DMS 273 (cell line): Measurements from ENCODE around the gene ANAPC2.

Source experiments
- DNase-seq: peaks from one replicate; lab custom pipeline; 2025; ENCODE audit not compliant: unreplicated experiment; lab: John Stamatoyannopoulos, UW

Gene ANAPC2

GRCh38 chr9:137215196-137215986, 27.0 kb upstream of the ANAPC2 start:
- no peak for DNase-seq

- DNase-seq, result no peak
Measured at GRCh38 chr9:137214620-137215019, 26.3 kb upstream of the ANAPC2 start.

- DNase-seq, result no peak
Measured at GRCh38 chr9:137213160-137214060, 25.1 kb upstream of the ANAPC2 start.

GRCh38 chr9:137212520-137212919, 24.2 kb upstream of the ANAPC2 start:
- peak; percentile 40 for DNase-seq

GRCh38 chr9:137211532-137211931, 23.2 kb upstream of the ANAPC2 start:
- no peak for DNase-seq

- DNase-seq, result no peak
Measured at GRCh38 chr9:137206602-137207001, 18.2 kb upstream of the ANAPC2 start.

- DNase-seq, result peak; percentile 95
Measured at GRCh38 chr9:137205126-137206069, 17.0 kb upstream of the ANAPC2 start, which contains the start of the genes NDOR1 and TMEM203. Gene NDOR1 (plus strand): TSS chr9:137205700. CDS start chr9:137205778, 78 bp downstream. Gene TMEM203 (minus strand): TSS chr9:137205648. CDS start chr9:137205414, 234 bp downstream.

- no peak for DNase-seq
Measured at GRCh38 chr9:137204731-137205125, 16.4 kb upstream of the ANAPC2 start.

- DNase-seq, result no peak
Measured at GRCh38 chr9:137202966-137203365, 14.6 kb upstream of the ANAPC2 start.

GRCh38 chr9:137201205-137201868, 13.0 kb upstream of the ANAPC2 start:
- no peak for DNase-seq

- peak; percentile 99 for DNase-seq
Measured at GRCh38 chr9:137200311-137201204, 12.2 kb upstream of the ANAPC2 start, which contains the start of gene TPRN. Gene TPRN (minus strand): TSS chr9:137200741. CDS start chr9:137200711, 30 bp downstream.

GRCh38 chr9:137199411-137200121, 11.2 kb upstream of the ANAPC2 start:
- DNase-seq, result no peak

GRCh38 chr9:137198902-137199283, 10.5 kb upstream of the ANAPC2 start:
- DNase-seq, result no peak

- DNase-seq, result no peak
Measured at GRCh38 chr9:137198051-137198901, 9.9 kb upstream of the ANAPC2 start.

GRCh38 chr9:137195525-137196220, 7.3 kb upstream of the ANAPC2 start:
- peak; percentile 39 for DNase-seq

GRCh38 chr9:137194909-137195308, 6.5 kb upstream of the ANAPC2 start:
- DNase-seq, result no peak

- DNase-seq, result no peak
Measured at GRCh38 chr9:137194388-137194787, 6.0 kb upstream of the ANAPC2 start.
